ENCODE data around the gene TTC23.
A peak's percentile ranks its signal among the peaks of the same experiment; 100 is the strongest.
"Not testable (repeated sequence)": the region's sequence is repeated elsewhere in the genome, so short reads cannot be mapped to it uniquely, and the experiment has no call there.

Gene TTC23

DNA sequence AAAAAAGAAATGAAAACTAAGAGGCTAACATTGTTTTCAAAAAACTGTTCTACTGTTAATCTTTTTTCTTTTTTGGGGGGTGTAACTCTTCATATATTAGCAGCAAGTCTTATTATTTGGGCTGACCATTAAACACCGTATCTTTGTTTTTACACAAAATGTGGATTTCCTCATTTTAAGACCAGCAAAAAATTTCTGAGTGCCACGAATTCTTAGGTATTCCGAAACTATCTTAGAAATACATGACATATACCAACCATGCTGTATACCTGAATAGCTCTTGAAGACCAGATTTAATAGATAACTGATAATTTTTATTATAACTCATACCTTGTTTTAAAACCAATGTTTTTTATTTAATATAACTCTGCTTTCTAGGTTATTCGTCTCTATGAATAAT lies 620 bp upstream of the TTC23 start:
- DNase-seq = no peak

DNA sequence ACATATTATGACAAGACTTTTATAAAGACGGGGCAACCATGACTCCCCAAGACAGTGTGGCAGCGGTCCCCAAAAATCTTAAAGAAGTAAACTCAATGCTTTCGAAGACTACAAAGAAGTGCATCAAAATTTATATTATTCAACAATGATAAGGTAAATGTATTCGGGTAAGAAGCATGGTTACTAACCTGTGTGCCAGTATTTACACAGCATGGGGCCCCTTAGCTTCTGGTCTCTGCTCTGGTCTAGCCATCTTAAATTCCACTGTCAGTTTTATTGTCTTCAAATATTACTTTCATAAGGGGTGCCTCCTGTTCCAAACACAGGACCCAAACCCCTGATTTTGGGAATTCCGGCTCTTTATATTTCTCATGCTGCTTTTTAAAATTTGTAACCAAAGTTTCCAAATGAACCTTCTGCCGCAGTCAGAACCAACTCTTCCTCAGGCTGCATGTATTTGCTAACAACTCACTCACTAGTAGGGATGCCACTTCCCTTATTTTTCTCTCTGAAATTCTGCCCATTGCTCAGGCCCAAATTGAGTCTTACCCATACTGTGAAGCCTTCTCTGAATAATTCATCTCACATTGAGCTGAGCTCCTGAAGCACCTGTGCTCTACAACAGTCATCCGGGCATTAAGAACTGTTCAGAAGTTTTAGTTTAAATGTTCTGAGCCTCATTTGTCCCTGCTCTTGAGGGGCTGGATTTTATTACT lies 1.2 kb downstream of the TTC23 start:
- no peak for DNase-seq

DNA sequence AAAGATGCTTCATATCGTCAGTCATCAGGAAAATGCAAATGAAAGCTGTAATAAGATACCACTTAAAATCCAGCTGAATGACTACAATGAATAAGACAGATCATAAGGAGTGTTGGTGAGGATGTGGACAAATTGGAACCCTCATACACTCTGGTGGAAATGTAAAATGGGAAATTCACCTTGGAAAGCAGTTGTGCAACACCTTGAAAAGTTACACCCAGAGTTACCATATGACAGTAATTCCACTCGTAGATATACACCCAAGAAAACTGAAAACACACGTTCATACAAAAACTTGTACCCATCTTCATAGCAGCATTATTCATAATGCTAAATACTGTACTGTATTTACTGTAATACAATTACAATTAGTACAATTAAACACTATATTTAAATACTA lies 2.3 kb downstream of the TTC23 start:
- DNase-seq = no peak

DNA sequence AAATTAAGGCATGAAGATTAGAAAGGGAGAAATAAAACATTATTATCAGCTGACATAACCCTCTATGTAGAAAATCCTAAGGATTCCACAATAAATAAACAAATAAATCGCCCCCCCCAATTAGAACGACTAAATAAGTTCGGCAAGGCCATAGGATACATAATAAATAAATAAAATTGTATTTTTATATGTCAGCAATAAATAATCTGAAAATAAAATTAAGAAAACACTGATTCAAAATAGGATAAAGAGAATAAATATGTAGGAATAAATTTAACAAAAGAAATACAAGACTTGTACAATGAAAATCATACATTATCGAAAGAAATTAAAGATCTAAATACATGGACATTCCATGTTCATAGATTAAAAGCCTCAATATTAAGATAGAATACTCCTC lies 5.1 kb downstream of the TTC23 start:
- DNase-seq = no peak

DNA sequence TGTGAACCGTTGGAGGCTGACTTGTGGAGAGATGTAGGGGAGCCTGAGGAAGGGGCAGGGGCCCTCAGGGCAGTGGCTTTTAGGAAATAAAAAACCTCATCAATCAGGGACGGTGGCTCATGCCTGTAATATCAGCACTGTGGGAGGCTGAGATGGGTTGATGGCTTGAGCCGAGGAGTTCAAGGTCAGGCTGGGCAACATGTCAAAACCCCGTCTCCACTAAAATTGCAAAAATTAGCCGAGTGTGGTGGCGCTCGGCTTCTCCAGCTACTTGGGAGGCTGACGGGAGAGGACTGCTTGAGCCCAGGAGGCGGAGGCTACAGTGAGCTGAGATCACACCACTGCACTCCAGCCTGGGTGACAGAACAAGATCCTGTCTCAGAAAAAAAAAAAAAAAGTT lies 7.6 kb downstream of the TTC23 start:
- DNase-seq = no peak

DNA sequence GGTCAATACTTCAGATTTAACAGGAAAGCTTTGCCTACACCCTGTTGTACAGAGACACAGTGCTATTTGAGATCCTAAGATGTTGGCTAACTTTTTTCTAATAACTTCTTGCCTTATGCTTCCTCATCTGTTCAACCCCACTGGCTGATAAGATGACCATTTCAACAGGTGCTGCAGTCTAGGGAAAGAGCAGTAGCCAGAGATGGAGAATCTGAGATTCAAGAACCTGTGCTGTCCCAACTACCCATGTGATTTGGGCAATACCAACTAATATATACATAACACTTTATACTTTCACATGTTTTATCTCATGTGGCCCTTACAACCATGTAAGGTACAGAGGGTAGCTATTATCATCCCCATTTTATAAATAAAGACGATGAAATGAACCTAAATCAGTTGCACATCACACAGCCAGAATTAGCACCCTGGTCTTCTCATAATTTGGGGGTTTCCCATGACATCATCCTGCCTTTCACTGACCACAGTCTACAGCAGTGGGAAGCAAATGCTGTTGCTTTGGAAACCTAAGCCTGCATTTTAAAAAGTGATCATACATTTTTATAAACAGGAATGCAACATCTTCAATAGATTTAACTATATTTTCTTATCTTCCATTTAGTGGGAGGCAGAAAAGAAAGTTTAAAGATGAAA lies 9.7 kb downstream of the TTC23 start:
- no peak for DNase-seq

DNA sequence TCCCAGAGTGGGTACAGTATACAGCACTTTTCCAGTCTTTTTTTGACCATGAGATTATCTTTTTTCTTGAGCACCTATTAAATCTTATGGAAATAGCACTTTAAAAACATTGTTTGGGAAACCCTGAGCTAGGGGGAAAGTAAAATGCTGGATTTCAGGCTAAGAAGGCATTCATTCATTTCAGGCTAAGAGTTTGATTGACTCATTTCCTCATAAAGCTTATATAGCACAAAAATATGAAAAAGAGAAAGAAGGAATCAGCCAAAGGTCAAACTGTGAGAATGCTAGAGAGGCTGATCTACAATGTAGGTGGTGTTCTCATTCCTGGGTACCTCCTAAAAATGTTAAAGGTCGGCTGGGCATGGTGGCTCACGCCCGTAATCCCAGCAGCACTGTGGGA lies 10.5 kb downstream of the TTC23 start:
- no peak for DNase-seq

DNA sequence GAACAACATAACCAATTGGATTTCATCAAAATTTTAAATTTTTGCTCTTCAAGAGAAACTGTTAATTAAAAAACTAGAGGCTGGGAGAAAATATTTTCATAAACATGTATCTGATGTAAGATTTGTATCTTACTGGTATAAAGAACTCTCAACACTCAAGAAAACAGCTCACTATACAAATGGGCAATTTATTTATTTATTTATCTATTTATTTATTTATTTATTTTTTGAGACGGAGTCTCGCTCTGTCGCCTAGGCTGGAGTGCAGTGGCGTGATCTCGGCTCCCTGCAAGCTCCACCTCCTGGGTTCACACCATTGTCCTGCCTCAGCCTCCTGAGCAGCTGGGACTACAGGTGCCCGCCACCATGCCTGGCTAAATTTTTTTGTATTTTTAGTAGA lies 15.2 kb downstream of the TTC23 start:
- not testable (repeated sequence) for DNase-seq

DNA sequence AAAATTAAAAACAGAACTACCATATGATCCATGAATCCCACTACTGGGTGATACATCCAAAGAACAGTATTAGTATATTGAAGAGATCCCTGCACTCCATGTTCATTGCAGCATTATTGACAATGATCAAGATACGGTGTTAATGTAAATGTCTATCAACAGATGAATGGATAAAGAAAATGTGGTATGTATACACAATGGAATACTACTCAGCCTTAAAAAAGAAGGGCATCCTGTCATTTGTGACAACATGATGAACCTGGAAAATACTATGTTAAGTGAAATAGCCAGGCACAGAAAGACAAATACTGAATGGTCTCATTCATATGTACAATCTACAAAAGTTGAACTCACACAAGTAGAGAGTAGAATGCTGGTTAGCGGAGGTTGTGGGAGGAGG lies 16.6 kb downstream of the TTC23 start:
- DNase-seq = no peak

DNA sequence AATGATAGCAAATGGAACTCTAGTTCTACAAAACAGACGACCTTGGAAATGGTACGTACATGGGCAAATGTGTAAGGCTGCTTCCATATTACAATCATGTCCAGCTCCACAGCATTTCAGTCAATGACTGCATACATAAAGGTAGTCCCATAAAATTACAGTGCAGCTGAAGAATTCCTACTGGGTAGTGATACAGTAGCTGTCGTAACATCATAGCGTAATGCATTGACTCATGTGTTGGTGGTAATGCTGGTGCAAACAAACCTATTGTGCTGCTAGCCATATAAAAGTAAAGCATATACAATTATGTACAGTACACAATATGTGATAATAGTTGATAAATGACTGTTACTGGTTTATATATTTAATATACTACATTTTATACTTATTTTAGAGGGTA lies 18.5 kb downstream of the TTC23 start:
- DNase-seq = no peak

DNA sequence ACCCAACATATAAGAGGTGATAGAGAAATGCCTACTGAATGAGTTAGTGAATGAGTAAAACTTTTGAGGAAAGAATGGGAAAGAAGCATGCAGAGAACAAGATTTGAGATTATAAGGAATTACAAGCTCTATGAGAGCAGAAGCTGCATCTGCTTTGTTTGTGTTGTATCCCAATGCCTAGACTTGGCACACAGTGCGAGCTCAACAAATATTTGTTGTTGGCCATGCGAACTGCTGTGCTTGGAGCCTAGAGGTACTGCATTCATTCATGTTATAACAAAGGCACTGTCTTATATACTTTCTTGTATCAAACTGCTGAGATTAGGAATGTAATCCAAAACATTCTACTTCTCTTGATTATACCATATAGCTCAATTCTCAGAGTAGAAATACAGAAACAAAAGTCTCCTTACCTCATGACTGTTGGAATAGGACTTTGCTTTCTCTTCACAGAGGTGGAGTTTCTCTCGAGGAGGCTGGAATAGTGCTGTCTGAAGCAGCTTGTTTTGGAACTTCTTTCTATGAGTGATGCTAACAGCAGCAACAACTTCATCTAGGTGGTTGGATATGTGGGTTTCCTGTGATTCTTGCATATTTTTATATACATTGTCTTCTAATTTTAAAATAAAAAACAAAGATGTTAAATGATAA lies 21.1 kb downstream of the TTC23 start:
- DNase-seq = no peak

DNA sequence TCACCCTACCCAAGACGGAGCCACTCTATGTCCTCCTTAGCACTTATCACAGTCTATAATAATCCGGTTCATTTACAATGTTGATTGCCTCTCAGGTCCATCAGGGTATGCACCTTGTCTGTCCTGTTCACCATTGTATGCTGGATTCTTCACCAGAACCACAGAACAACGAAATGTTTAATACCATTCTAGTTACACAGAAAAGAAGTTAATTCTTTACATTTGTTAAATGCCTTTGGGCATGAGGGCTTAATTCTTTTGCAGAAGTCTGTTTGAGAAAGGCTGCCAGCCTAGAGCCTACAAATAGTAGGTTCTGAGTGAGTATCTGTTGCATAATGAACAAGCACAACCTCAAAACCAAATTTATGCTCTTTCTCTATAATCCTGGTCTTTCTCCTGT lies 22.6 kb downstream of the TTC23 start:
- no peak for DNase-seq

DNA sequence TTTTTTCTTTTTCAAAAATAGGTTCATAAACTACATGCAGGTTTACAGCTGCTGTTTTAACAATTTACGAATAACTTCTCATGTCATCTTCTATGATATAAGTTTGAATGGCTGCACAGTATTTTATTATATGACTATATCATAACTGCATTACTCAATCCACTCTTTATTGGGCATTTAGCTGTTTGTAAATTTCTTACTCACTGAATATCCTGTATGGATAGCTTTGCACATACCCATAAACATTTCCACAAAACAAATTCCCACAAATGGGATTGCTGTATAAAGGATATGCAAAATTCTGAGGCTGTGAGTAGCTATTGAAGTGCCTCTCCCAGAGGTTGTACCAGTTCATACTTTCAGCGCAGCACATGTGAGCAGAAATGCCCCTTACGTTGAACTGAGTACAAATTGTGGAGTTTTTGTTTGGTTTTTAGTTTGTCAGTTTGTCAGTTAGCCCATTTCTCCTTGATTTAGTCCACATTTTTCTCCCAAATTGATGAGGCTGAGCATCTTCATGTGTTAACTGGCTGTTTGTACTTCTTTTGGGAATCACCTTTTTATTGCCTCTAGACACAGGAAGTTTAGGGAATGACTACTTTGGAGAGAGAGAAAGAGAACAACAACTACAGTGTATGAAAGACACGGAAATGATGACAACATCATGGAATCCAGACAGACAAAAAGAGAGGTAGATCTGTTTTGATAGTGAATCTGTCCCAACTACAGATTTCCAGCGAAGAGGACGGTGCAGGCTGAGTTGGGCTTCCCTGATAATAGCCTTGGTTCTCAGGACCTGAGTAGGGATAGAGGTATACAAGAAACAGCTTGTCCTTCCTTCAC lies 24.8 kb downstream of the TTC23 start:
- DNase-seq = no peak

DNA sequence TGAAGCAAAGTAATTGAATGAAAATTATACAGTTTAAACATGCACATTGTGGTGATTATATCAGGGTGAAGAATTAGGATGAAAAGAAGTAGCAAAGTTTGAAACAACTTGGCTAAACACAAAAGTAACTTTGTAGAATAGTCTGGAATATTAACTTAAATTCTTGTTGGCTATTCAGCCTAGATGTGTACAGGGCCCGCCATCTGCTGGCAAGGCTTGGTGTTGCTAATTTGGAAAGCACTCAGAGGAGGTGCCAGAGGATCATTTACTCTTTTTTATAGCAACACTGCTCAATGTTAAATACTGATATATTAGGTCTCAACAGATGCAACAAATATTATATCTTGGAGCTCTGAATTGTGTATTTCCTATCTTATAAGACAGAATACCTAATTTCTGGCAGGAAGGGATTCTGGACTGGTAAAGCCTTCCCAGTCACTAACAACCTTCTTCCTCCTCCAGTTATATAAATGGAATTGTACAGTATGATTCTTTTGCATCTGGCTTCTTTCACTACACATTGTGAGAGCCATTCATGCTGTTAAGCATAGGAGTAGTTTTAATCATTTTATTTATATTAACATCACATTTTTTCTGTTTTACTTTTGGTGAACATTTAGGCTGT lies 36.1 kb downstream of the TTC23 start:
- DNase-seq = peak in 53 of 56 donors; percentile 3 to 90 (median 50)

DNA sequence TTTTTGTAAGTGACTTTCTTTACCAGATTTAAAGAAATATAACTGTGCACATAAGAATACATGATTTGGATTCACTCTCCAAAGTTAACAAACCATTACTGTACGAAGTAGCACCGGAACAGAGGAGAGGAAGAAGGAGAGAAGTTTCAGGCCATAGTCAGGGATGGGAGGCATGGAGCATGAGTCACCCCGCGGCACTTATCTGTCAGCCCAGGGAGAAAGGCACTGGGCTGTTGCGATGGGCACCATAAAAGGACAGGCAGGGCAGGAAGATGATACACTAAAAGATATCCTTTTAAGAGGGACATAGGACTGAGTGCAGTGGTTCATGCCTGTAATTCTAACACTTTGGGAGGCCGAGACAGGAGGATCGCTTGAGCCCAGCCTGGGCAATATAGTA lies 37.0 kb downstream of the TTC23 start:
- DNase-seq = no peak

DNA sequence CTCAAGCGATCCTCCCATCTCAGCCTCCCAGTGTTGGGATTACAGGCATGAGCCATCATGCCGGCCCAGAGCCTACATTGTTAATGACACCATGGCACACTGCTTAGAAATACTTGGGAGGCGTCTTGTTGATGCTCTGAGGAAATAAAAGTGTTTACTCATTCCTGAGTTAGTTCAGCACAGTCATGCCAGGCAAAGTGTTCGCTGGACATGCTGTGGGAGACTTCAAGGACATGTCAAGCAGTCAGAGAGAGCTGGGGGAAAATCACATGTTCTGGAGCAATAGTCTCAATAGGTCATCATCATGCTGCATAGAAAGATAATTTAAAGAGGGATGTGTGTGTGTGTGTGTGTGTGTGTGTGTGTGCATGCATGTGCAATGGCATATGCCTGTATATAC lies 37.5 kb downstream of the TTC23 start:
- peak in 1 of 56 donors; percentile 9 for DNase-seq

DNA sequence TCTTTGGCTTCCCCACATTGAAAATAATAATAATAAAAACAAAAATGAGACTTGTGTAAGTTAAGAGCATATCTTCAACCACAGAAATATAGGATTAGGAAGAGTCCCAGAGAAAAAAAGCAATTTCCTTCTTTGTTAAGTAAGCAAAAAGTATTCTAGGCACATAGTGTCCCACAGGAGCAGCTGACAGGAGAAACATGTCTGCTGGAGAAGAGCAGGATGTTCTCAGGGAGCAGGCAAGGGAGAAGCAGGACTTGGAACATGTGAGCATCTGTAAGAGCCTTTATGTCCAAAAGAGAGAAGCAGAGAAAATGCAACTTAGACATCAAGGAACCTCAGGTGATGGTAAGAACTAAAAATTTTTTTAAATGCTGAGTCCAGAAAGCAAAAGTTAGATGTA lies 39.0 kb downstream of the TTC23 start:
- DNase-seq = no peak

DNA sequence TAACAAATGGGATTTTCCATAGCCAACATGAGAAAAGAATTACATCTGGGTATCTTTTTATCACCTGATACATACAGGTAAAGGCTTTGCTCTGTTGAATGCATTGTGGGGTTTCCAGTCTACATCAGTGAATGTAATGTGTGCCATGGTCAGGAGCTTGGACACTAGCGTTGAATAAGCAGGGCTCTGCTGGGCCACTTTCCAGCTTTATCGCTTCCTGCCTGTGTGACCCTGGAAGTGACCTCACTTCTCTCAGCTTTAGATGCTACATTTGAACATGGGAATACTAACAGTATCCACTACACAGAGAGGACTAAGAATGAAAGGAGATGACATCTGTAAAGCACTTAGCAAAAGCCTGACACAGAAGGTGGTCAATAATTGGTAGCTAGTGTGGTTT lies 40.1 kb downstream of the TTC23 start:
- no peak for DNase-seq

DNA sequence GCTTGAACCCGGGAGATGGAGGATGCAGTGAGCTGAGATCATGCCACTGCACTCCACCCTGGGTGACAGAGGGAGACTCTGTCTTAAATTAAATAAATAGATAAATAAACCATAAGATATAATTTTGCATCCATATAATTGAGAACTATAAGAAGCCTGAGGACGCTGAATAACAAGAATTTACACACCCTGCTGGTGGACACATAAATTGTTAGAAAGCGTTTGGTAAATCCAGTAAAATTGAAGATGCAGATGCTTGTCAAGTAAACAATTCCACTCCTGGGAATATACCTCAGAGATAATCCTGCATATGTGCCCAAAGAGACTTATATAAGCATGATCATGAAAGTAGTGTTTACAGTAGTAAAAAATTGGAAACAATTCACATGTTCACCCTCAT lies 41.7 kb downstream of the TTC23 start:
- no peak for DNase-seq

DNA sequence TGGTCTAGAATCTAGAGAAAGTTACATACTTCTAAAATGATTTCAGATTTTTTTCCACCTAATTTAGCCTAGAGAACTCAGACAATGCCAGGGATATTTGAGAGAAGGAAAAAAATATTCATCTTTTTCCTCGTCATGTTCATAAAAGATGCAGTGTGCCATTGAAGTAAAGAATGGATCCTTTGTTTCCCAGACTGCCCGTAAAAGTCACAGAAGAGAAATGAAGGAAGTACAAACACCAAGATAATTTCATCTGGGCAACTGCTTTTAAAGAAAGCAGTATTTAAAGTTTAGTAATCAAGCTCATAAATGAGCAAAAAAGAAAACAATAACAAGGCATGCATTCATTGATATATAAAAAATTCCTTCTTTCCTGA lies 47.2 kb downstream of the TTC23 start:
- no peak for DNase-seq

DNA sequence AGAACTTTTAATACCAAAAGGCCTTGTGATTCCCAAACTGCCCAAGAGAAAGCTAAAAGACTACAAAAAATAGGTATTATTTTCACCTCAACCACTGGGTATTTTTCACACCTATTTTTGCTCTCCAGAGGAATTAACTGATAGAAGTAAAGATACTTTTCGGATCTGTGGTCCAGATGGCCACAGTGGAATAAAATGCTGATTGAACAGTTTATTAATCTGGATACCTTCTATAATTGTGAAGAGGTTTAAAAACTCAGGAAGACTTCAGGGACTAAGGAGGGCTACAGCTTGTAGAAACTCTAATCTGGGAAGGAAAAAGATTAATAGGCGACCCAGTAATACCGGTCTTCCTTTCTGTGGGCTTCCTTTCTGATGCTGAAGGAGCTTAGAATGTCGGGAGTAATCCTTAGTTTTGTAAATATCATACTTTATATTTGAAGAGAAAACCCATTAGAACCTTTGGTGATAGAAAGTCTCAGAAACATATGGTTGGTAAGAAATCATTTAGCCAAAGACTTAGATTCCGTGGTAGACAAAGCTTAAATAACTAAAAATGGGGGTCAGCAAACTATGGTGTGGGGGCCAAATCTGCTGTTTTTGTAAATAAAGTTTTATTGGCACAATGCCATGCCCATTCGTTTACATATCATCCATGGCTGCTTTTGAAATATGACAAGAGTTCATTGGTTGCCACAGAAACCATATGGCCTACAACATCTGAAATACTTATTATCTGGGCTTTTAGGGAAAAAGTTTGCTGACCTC lies 47.8 kb downstream of the TTC23 start:
- no peak for DNase-seq

All from nucleus accumbens (tissue), 56 donors.